Fibroblast of the aortic adventitia (primary cell): ENCODE data around the gene SSC4D. TPM values are rescaled to one million over a fixed set of nuclear protein-coding genes. Genes with fewer than 3 reads are reported as not detected.
A peak's percentile ranks its signal among the peaks of the same experiment; 100 is the strongest.
"Not testable (repeated sequence)": the region's sequence is repeated elsewhere in the genome, so short reads cannot be mapped to it uniquely, and the experiment has no call there.

Experiments
- DNase-seq: peaks from one replicate; pipeline ENCODE4 v3.0.0-alpha.2; 2010; ENCODE audit warnings: low read depth
- H3K4me3 ChIP-seq: 2 replicates; pipeline ENCODE4 v1.5.1; 2011; ENCODE audit warnings: low read depth, mild to moderate bottlenecking, control low read depth, low read length, moderate library complexity
- CTCF ChIP-seq: IDR thresholded peaks from 2 replicates; pipeline ENCODE4 v1.5.1; 2011; ENCODE audit warnings: mild to moderate bottlenecking, low read length, control low read depth, inconsistent platforms; ENCODE audit not compliant: insufficient read depth
- total RNA-seq: library from RNA; depleted of rRNA; stranded (reverse); fragments of >200 nt; gene quantifications from 2 replicates; pipeline ENCODE4 v1.2.3, GENCODE V29; 2012; ENCODE audit warnings: low replicate concordance

Gene SSC4D
- total RNA-seq = 0.36 and 1.5 TPM in 2 replicates

- no peak within 1 kb of the TSS for H3K4me3 ChIP-seq
- DNase-seq = no peak
- TF ChIP-seq CTCF = no peak
Observed at GRCh38 chr7:76409537-76409936, at the start of gene SSC4D. SSC4D (minus strand) TSS chr7:76409697; CDS start chr7:76404439, 5,258 bp downstream.

- not testable (repeated sequence) for H3K4me3 ChIP-seq, DNase-seq
Observed at GRCh38 chr7:76458504-76458903, 49.0 kb upstream of the SSC4D start.

GRCh38 chr7:76457017-76457416 is 47.5 kb upstream of the SSC4D start:
- H3K4me3 ChIP-seq, DNase-seq: not testable (repeated sequence)

- not testable (repeated sequence) for H3K4me3 ChIP-seq
- DNase-seq = peak; percentile 39
Observed at GRCh38 chr7:76445577-76446008, 36.1 kb upstream of the SSC4D start.

- not testable (repeated sequence) for DNase-seq, H3K4me3 ChIP-seq
Observed at GRCh38 chr7:76443846-76444245, 34.3 kb upstream of the SSC4D start.

- H3K4me3 ChIP-seq, DNase-seq: not testable (repeated sequence)
Observed at GRCh38 chr7:76442664-76443446, 33.4 kb upstream of the SSC4D start.

GRCh38 chr7:76441792-76442191 is 32.3 kb upstream of the SSC4D start:
- H3K4me3 ChIP-seq, DNase-seq: not testable (repeated sequence)

- not testable (repeated sequence) for H3K4me3 ChIP-seq, DNase-seq
Observed at GRCh38 chr7:76440404-76440803, 30.9 kb upstream of the SSC4D start.

- not testable (repeated sequence) for DNase-seq, H3K4me3 ChIP-seq
Observed at GRCh38 chr7:76439120-76439888, 29.8 kb upstream of the SSC4D start.

GRCh38 chr7:76437873-76438272 is 28.4 kb upstream of the SSC4D start:
- H3K4me3 ChIP-seq = not testable (repeated sequence)
- DNase-seq = peak; percentile 86
- peak; percentile 68 for TF ChIP-seq CTCF

- DNase-seq = no peak
- H3K4me3 ChIP-seq = no peak overlapping the region
- TF ChIP-seq CTCF = no peak
Observed at GRCh38 chr7:76430836-76431235, 21.3 kb upstream of the SSC4D start.
